ENCODE measurements around the gene TMEM191B.
"Not testable (repeated sequence)": the region's sequence is repeated elsewhere in the genome, so short reads cannot be mapped to it uniquely, and the experiment has no call there.

GRCh38 chr22:18512378-18512777 lies 15.2 kb upstream of the TMEM191B start:
- not testable (repeated sequence) for TF ChIP-seq CTCF (IDR thresholded peaks at IDR 0.05; ENCODE audit: poor library complexity); EZH2 (IDR thresholded peaks at IDR 0.05; ENCODE audit: borderline replicate concordance); EZH2phosphoT487 (IDR thresholded peaks at IDR 0.05; ENCODE audit: low read depth, severe bottlenecking, unreplicated experiment)

Measured in hepatocyte (in vitro differentiated cells).